Natural killer cell (primary cell): ENCODE results near the gene HMHB1. TPM values are rescaled to one million over a fixed set of nuclear protein-coding genes. Genes with fewer than 3 reads are reported as not detected.

Experiments
- ATAC-seq, 3 donors: fragments of 150-1000 bp in 2 of 3; fragments of 200-7000 bp in 1 of 3; cut with Tn5 transposase; 1 replicate in 1 of 3; 2 replicates in 2 of 3; pipeline ENCODE4 v1.10.0; 2021; ENCODE audit warnings: mild to moderate bottlenecking in 2 of 3, moderate library complexity in 2 of 3
- DNase-seq, 2 donors: peaks; one replicate each; pipeline versions ENCODE4 v3.0.0 to v3.0.0-alpha.2; 2013 to 2021; ENCODE audit warnings: mixed read lengths in 1 of 2
- H3K27ac ChIP-seq: one replicate; pipeline ENCODE4 v1.5.1; 2013; ENCODE audit warnings: mild to moderate bottlenecking, low read length
- H3K27me3 ChIP-seq: one replicate; pipeline ENCODE4 v1.6.1; 2013; ENCODE audit warnings: low read length; ENCODE audit not compliant: control insufficient read depth, insufficient read depth
- H3K36me3 ChIP-seq: one replicate; pipeline ENCODE4 v1.6.1; 2013; ENCODE audit warnings: low read length; ENCODE audit not compliant: control insufficient read depth, insufficient read depth
- H3K4me1 ChIP-seq: one replicate; pipeline ENCODE4 v1.6.1; 2013; ENCODE audit warnings: low read length; ENCODE audit not compliant: control insufficient read depth, insufficient read depth
- H3K4me3 ChIP-seq: one replicate; pipeline ENCODE4 v1.5.1; 2013; ENCODE audit warnings: low read length
- H3K9me3 ChIP-seq: one replicate; pipeline ENCODE4 v1.6.1; 2013; ENCODE audit warnings: low read length; ENCODE audit not compliant: control insufficient read depth, insufficient read depth
- H3K27ac Mint-ChIP-seq, 2 donors: one replicate each; pipeline ENCODE4 v1.8.0; 2022; ENCODE audit warnings: mild to moderate bottlenecking in 2 of 2, mixed read lengths in 2 of 2, moderate library complexity in 1 of 2
- H3K27me3 Mint-ChIP-seq, 2 donors: one replicate each; pipeline ENCODE4 v1.8.0; 2022; ENCODE audit warnings: low read depth in 2 of 2, mixed read lengths in 2 of 2
- H3K36me3 Mint-ChIP-seq: one replicate; pipeline ENCODE4 v1.8.0; 2022; ENCODE audit warnings: mixed read lengths
- H3K4me1 Mint-ChIP-seq, 2 donors: one replicate each; pipeline ENCODE4 v1.8.0; 2022; ENCODE audit warnings: mixed read lengths in 2 of 2
- H3K4me3 Mint-ChIP-seq: one replicate; pipeline ENCODE4 v1.8.0; 2022; ENCODE audit warnings: mild to moderate bottlenecking, moderate library complexity, mixed read lengths
- H3K9me3 Mint-ChIP-seq, 2 donors: one replicate each; pipeline ENCODE4 v1.8.0; 2022; ENCODE audit warnings: mixed read lengths in 2 of 2
- CTCF ChIP-seq: fragments of 200-600 bp; IDR thresholded peaks from one replicate; pipeline ENCODE4 v1.8.0; 2022; ENCODE audit warnings: antibody characterized with exemption
- WGBS: methylation state at CpG from one replicate; pipeline ENCODE4 v1.1.7; 2013; ENCODE audit warnings: missing lambda C conversion rate; ENCODE audit not compliant: insufficient coverage; 5-methylcytosine and 5-hydroxymethylcytosine counted together
- intact Hi-C: fragments of 100-400 bp; cut with micrococcal nuclease; formaldehyde crosslinking; loops from one replicate; pipeline ENCODE4 v1.14.2; 2022
- total RNA-seq, 4 donors: library from RNA; stranded (reverse); fragments of 120-200 nt in 1 of 4; gene quantifications; one replicate each; pipeline versions ENCODE4 v1.2.3 to v1.2.4, GENCODE V29; 2013 to 2022

Gene HMHB1
- total RNA-seq, 3 donors from 2014 or later (not counting 1 experiment from before 2014, with no cell fraction given) = not detected

DNA sequence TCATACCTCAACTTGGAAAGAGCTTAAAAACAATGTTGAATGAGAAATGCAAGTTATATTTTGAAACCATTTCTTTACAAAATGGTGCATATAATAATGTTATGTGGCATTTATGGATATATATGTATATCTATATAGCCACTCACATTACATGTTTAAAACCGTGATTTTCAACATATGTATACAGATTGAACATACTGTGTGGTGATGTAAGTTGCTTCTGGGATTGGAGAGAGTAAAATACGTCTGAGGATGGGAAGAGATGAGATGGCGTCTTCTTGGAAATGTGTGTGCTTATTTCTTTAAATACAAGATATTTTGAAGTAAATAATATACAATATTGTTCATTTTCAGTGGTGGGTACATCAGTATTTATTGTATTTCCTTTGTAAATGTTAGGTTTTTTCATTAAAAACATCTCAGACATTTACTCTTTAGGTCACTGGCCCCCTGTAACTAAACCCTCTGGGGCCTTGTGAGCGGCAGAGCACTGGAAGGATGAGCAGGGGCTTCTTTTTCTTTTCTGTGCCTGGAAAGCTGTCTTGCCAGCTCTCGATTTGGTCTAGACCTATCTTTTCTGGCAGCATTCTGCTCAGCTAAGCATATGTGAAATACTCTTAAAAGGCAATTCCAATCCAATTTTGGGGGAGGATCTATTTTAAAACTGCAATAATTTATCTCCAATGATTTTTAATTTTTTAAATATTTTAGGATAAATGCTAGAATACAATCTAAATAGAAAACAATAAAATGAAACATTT lies 42.8 kb upstream of the HMHB1 start:
- Histone ChIP-seq H3K9me3 (no peaks in the 10 kb centered on the region), H3K4me1 (no peaks in the 10 kb centered on the region), H3K27ac (no peak overlapping the region), H3K27me3 (no peaks in the 10 kb centered on the region), H3K4me3 (no peak overlapping the region), H3K36me3 (no peaks in the 10 kb centered on the region)
- Mint-ChIP-seq H3K36me3 (no peaks in the 10 kb centered on the region), H3K4me1 (no peaks in the 10 kb centered on the region), H3K4me3 (no peak overlapping the region), H3K27ac (no peak overlapping the region), H3K9me3 (no peaks in the 10 kb centered on the region), H3K27me3 (peaks cover 16 to 26% of the 10 kb centered on the region in 2 donors)
- DNase-seq = no peak
- intact Hi-C loops = no loop called here
- whole genome bisulfite sequencing = 89% methylated on average over 2 of the region's 5 CpGs
- TF ChIP-seq CTCF = no peak
- no peak for ATAC-seq

- Histone ChIP-seq H3K36me3 (no peaks in the 10 kb centered on the region), H3K27me3 (no peaks in the 10 kb centered on the region), H3K9me3 (no peaks in the 10 kb centered on the region), H3K4me3 (no peak overlapping the region), H3K4me1 (no peaks in the 10 kb centered on the region), H3K27ac (no peak overlapping the region)
- Mint-ChIP-seq H3K36me3 (no peaks in the 10 kb centered on the region), H3K9me3 (no peaks in the 10 kb centered on the region), H3K4me1 (no peaks in the 10 kb centered on the region), H3K4me3 (no peak overlapping the region), H3K27ac (no peak overlapping the region), H3K27me3 (peaks cover 12 to 22% of the 10 kb centered on the region in 2 donors)
- 90% methylated on average over 3 of the region's 3 CpGs for WGBS
- ATAC-seq (no peak), DNase-seq (no peak)
- intact Hi-C loops = no loop called here
- no peak for TF ChIP-seq CTCF
Measured at GRCh38 chr5:143770450-143770849, 41.5 kb upstream of the HMHB1 start.

DNA sequence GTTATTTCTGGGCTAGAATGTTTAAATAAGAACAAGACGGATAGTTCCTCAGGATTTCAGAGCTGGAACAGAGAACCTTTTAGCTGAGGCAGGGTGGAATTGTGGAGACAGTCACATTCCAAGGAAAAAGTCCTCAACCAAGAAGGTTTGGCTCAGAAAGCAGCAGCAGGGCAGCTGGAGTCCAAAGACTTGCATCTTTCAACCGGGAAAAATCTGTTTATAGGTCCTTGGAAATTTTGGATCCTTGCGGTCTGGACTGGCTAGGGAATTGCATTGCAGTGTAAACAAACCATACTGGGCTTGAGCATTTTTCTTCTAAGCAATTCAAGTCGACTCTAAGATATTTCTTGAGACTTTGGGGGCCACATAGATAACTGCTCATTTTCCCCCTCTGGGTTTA lies 40.8 kb upstream of the HMHB1 start:
- Mint-ChIP-seq H3K4me3 (no peak overlapping the region), H3K4me1 (no peaks in the 10 kb centered on the region), H3K27me3 (peaks cover 12 to 20% of the 10 kb centered on the region in 2 donors), H3K27ac (no peak overlapping the region), H3K9me3 (no peaks in the 10 kb centered on the region), H3K36me3 (no peaks in the 10 kb centered on the region)
- Histone ChIP-seq H3K4me1 (no peaks in the 10 kb centered on the region), H3K36me3 (no peaks in the 10 kb centered on the region), H3K27me3 (no peaks in the 10 kb centered on the region), H3K9me3 (no peaks in the 10 kb centered on the region), H3K27ac (no peak overlapping the region), H3K4me3 (no peak overlapping the region)
- no peak for TF ChIP-seq CTCF
- no peak for ATAC-seq
- DNase-seq = no peak
- intact Hi-C loops = no loop called here
- 82% methylated on average over 4 of the region's 4 CpGs for WGBS

DNA sequence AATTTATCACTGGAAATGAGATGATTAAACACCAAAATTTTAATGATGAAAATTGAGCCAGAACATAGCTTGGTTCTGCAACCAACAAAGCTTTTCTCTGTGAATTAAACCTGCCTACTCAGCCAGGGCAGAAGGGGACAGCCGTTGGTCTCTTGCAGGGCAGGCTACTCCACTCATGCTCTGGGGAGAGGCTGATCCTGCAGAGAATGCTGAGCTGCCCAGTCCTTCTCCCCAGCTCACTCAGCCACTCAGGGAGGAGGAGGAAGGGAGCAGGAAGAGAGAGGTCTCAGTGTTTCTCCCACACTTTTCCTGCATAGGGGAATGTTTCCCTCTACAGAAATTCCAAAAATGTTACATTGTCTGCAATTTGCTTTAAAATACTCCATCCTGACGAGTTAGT lies 40.4 kb upstream of the HMHB1 start:
- no peaks in the 10 kb centered on the region for H3K9me3 Mint-ChIP-seq
- H3K4me1 ChIP-seq = no peaks in the 10 kb centered on the region
- no peak for TF ChIP-seq CTCF
- H3K4me1 Mint-ChIP-seq = no peaks in the 10 kb centered on the region
- no peaks in the 10 kb centered on the region for H3K27me3 ChIP-seq
- no peak overlapping the region for H3K27ac ChIP-seq
- H3K27ac Mint-ChIP-seq = no peak overlapping the region
- intact Hi-C loops = no loop called here
- 79% methylated on average over 2 of the region's 2 CpGs for WGBS
- no peak overlapping the region for H3K4me3 Mint-ChIP-seq
- no peaks in the 10 kb centered on the region for H3K36me3 Mint-ChIP-seq
- DNase-seq (no peak), ATAC-seq (no peak)
- no peaks in the 10 kb centered on the region for H3K36me3 ChIP-seq
- no peak overlapping the region for H3K4me3 ChIP-seq
- peaks cover 10 to 16% of the 10 kb centered on the region in 2 donors for H3K27me3 Mint-ChIP-seq
- H3K9me3 ChIP-seq = no peaks in the 10 kb centered on the region
